IMR-90 (cell line): ENCODE measurements around the gene CCDC181. TPM values are rescaled to one million over a fixed set of nuclear protein-coding genes. Genes with fewer than 3 reads are reported as not detected.

Source experiments
- ATAC-seq: fragments of 200-7000 bp; cut with Tn5 transposase; 2 replicates; pipeline ENCODE4 v1.9.1; 2020; ENCODE audit warnings: low read depth, mild to moderate bottlenecking, moderate library complexity
- BruUV-seq: library from RNA; stranded (reverse); fragments of 400-500 nt; replicated peaks from 2 replicates; lab custom pipeline; 2021; lab: Mats Ljungman, UMichigan
- CTCF ChIA-PET: fragments of 300-600 bp; formaldehyde crosslinking; extraction: SDS; loops from one replicate; lab custom pipeline; 2021; ENCODE audit warnings: antibody characterized with exemption; lab: Yijun Ruan, JAX
- POLR2A ChIA-PET: fragments of 300-600 bp; sonication (Branson Sonifier 250); formaldehyde crosslinking; loops from one replicate; lab custom pipeline; 2022; ENCODE audit warnings: antibody characterized with exemption; ENCODE audit not compliant: unreplicated experiment; lab: Charles Lee
- DNase-seq: peaks from one replicate; pipeline ENCODE4 v3.0.0; 2013
- H2AFZ ChIP-seq: replicated peaks from 2 replicates; pipeline ENCODE3; 2013; ENCODE audit warnings: low read length, mild to moderate bottlenecking; ENCODE audit not compliant: poor library complexity
- H2AK5ac ChIP-seq: 2 replicates; pipeline ENCODE4 v1.6.1; 2013; ENCODE audit warnings: low read depth, low read length, inconsistent platforms
- H2AK9ac ChIP-seq: replicated peaks from 2 replicates; pipeline ENCODE3; 2013; ENCODE audit warnings: mild to moderate bottlenecking, low read depth, low read length, moderate library complexity; ENCODE audit not compliant: poor library complexity
- H2BK120ac ChIP-seq: 2 replicates; pipeline ENCODE4 v1.6.1; 2013; ENCODE audit warnings: low read depth, low read length, inconsistent platforms
- H2BK15ac ChIP-seq: 3 replicates; pipeline ENCODE4 v1.6.1; 2013; ENCODE audit warnings: low read depth, low read length, inconsistent platforms
- H2BK20ac ChIP-seq: 2 replicates; pipeline ENCODE4 v1.6.1; 2013; ENCODE audit warnings: low read depth, mild to moderate bottlenecking, inconsistent platforms, low read length, moderate library complexity
- H2BK5ac ChIP-seq: 2 replicates; pipeline ENCODE4 v1.6.1; 2013; ENCODE audit warnings: mild to moderate bottlenecking, low read depth, low read length, inconsistent platforms; ENCODE audit not compliant: poor library complexity, severe bottlenecking
- H3K14ac ChIP-seq: replicated peaks from 2 replicates; pipeline ENCODE4 v1.6.1; 2013; ENCODE audit warnings: low read depth, low read length, inconsistent platforms
- H3K18ac ChIP-seq: 2 replicates; pipeline ENCODE4 v1.6.1; 2013; ENCODE audit warnings: low read depth, low read length, control low read depth
- H3K23ac ChIP-seq: 2 replicates; pipeline ENCODE4 v1.6.1; 2013; ENCODE audit warnings: low read depth, low read length, inconsistent platforms
- H3K27ac ChIP-seq: 2 replicates; pipeline ENCODE4 v1.5.1; 2013; ENCODE audit warnings: mild to moderate bottlenecking, control low read depth, low read length; ENCODE audit not compliant: insufficient read depth
- H3K27me3 ChIP-seq: 2 replicates; pipeline ENCODE4 v1.6.1; 2013; ENCODE audit warnings: low read length; ENCODE audit not compliant: control insufficient read depth, insufficient read depth
- H3K36me3 ChIP-seq: 2 replicates; pipeline ENCODE4 v1.6.1; 2013; ENCODE audit warnings: low read length, mixed read lengths; ENCODE audit not compliant: control insufficient read depth, insufficient read depth
- H3K4ac ChIP-seq: 2 replicates; pipeline ENCODE4 v1.6.1; 2013; ENCODE audit warnings: low read depth, low read length, inconsistent platforms
- H3K4me1 ChIP-seq: 2 replicates; pipeline ENCODE4 v1.6.1; 2013; ENCODE audit warnings: low read length, mixed read lengths; ENCODE audit not compliant: control insufficient read depth, insufficient read depth
- H3K4me2 ChIP-seq: 2 replicates; pipeline ENCODE4 v1.6.1; 2013; ENCODE audit warnings: low read depth, mild to moderate bottlenecking, control low read depth, low read length, moderate library complexity
- H3K4me3 ChIP-seq: 2 replicates; pipeline ENCODE4 v1.5.1; 2013; ENCODE audit warnings: low read depth, mild to moderate bottlenecking, control low read depth, low read length, moderate library complexity; ENCODE audit not compliant: insufficient read depth
- H3K56ac ChIP-seq: 2 replicates; pipeline ENCODE4 v1.6.1; 2013; ENCODE audit warnings: low read length, inconsistent platforms; ENCODE audit not compliant: insufficient read depth; ENCODE audit errors: extremely low read depth
- H3K79me1 ChIP-seq, 2 experiments: 2 replicates each; pipeline ENCODE4 v1.6.1; 2013; ENCODE audit warnings: low read length in 2 of 2, inconsistent platforms in 1 of 2, low read depth in 1 of 2
- H3K9ac ChIP-seq: 2 replicates; pipeline ENCODE4 v1.6.1; 2013; ENCODE audit warnings: low read depth, low read length, control low read depth
- H3K9me1 ChIP-seq: 2 replicates; pipeline ENCODE4 v1.6.1; 2013; ENCODE audit warnings: low read length, inconsistent platforms; ENCODE audit not compliant: insufficient read depth
- H3K9me3 ChIP-seq: 2 replicates; pipeline ENCODE4 v1.6.1; 2013; ENCODE audit warnings: low read length; ENCODE audit not compliant: control insufficient read depth, insufficient read depth
- H4K20me1 ChIP-seq: 2 replicates; pipeline ENCODE4 v1.6.1; 2013; ENCODE audit warnings: low read length, inconsistent platforms; ENCODE audit not compliant: insufficient read depth
- H4K5ac ChIP-seq: 2 replicates; pipeline ENCODE4 v1.6.1; 2013; ENCODE audit warnings: mild to moderate bottlenecking, low read depth, low read length, control low read depth
- H4K8ac ChIP-seq, 2 experiments: 2 replicates each; pipeline ENCODE4 v1.6.1; 2013; ENCODE audit warnings: low read depth in 2 of 2, low read length in 2 of 2, control low read depth in 1 of 2, inconsistent platforms in 1 of 2
- H4K91ac ChIP-seq: 2 replicates; pipeline ENCODE4 v1.6.1; 2013; ENCODE audit warnings: low read depth, low read length, inconsistent platforms; ENCODE audit not compliant: insufficient read depth
- FOS ChIP-seq: fragments of 150-350 bp; IDR thresholded peaks from 2 replicates; pipeline ENCODE4 v1.6.1; 2016; ENCODE audit warnings: low read depth, low read length
- MXI1 ChIP-seq: IDR thresholded peaks from 2 replicates; pipeline ENCODE4 v1.6.1; 2012; ENCODE audit warnings: low read depth, mild to moderate bottlenecking, low read length, moderate library complexity, borderline replicate concordance
- dilution Hi-C: fragments of 300-500 bp; cut with HindIII; formaldehyde crosslinking; loops from one replicate; pipeline ENCODE4 v1.14.3; 2018; ENCODE audit warnings: low sequenced_read_pairs; ENCODE audit not compliant: unreplicated experiment
- in situ Hi-C: fragments of 300-500 bp; cut with MboI; formaldehyde crosslinking; loops from 3 replicates; pipeline ENCODE4 v1.14.3; 2019; ENCODE audit warnings: low sequenced_read_pairs, inconsistent platforms, mixed read lengths
- intact Hi-C: fragments of 100-400 bp; cut with micrococcal nuclease; formaldehyde crosslinking; loops from 2 replicates; pipeline ENCODE4 v1.10.0; 2022
- polyA plus RNA-seq, 3 experiments: library from polyadenylated mRNA; depleted of rRNA; stranded (reverse); fragments of >200 nt; gene quantifications; 2 replicates each; pipeline ENCODE4 v1.2.3, GENCODE V29; 2012; ENCODE audit warnings: low replicate concordance in 1 of 3
- total RNA-seq: library from RNA; depleted of rRNA; stranded (reverse); fragments of >200 nt; gene quantifications from 2 replicates; pipeline ENCODE4 v1.2.3, GENCODE V29; 2012
- TF ChIP-seq, protein P1 (sequence below): fragments of 150-350 bp; IDR thresholded peaks from 2 replicates; pipeline ENCODE4 v1.6.1; 2017; ENCODE audit warnings: mild to moderate bottlenecking, antibody characterized with exemption, low read length, low read depth

The CCDC181 gene
- total and polyA plus RNA-seq, 2 of the 4 experiments (the other 2 are of a cell fraction) = 0.03 TPM; not detected in 1

GRCh38 chr1:169387399-169387798 is 39.9 kb downstream of the CCDC181 start:
- no peak overlapping the region for H3K27ac ChIP-seq
- CTCF ChIA-PET = no interaction called here
- no TSS peak for BruUV-seq
- POLR2A ChIA-PET = no interaction called here
- H2AK5ac ChIP-seq = no peak overlapping the region
- H3K14ac ChIP-seq = no peak overlapping the region
- H3K4me2 ChIP-seq = no peak overlapping the region
- H3K9ac ChIP-seq = no peak overlapping the region
- no peak overlapping the region for H3K56ac ChIP-seq
- no peak overlapping the region for H2BK5ac ChIP-seq
- no peak overlapping the region for H3K18ac ChIP-seq
- H2BK120ac ChIP-seq = no peak overlapping the region
- H3K9me3 ChIP-seq = no peaks in the 10 kb centered on the region
- H3K23ac ChIP-seq = no peak overlapping the region
- intact Hi-C loops = no loop called here
- H4K8ac ChIP-seq = no peak overlapping the region
- no peak overlapping the region for H3K4me3 ChIP-seq
- in situ Hi-C loops = no loop called here
- no peaks in the 10 kb centered on the region for H3K4me1 ChIP-seq
- no peak overlapping the region for H2BK20ac ChIP-seq
- H2BK15ac ChIP-seq = no peak overlapping the region
- no peak overlapping the region for H4K91ac ChIP-seq
- no peaks in the 10 kb centered on the region for H3K27me3 ChIP-seq
- no peak overlapping the region for H3K4ac ChIP-seq
- no peak overlapping the region for H2AK9ac ChIP-seq
- H4K5ac ChIP-seq = no peak overlapping the region
- dilution Hi-C loops = no loop called here
- H3K79me1 ChIP-seq = no peaks in the 10 kb centered on the region; a peak in 1 of 4 replicates
- H3K36me3 ChIP-seq = peaks cover 18% of the 10 kb centered on the region
- ATAC-seq (no peak), DNase-seq (no peak)
- TF ChIP-seq FOS (no peak), MXI1 (no peak)
- TF ChIP-seq, protein P1, sequence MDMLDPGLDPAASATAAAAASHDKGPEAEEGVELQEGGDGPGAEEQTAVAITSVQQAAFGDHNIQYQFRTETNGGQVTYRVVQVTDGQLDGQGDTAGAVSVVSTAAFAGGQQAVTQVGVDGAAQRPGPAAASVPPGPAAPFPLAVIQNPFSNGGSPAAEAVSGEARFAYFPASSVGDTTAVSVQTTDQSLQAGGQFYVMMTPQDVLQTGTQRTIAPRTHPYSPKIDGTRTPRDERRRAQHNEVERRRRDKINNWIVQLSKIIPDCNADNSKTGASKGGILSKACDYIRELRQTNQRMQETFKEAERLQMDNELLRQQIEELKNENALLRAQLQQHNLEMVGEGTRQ = no peak
- H2AFZ ChIP-seq = no peak overlapping the region
- no peaks in the 10 kb centered on the region for H3K9me1 ChIP-seq
- H4K20me1 ChIP-seq = no peaks in the 10 kb centered on the region
